Keratinocyte (primary cell): Measurements from ENCODE around the gene OMD. TPM values are rescaled to one million over a fixed set of nuclear protein-coding genes. Genes with fewer than 3 reads are reported as not detected.

Source experiments
- DNase-seq: peaks from one replicate; pipeline ENCODE4 v3.0.0-alpha.2; 2011; ENCODE audit warnings: low read depth, missing footprints, low spot score
- FAIRE-seq: peaks from 2 replicates; lab custom pipeline; 2011; peaks lifted over from hg19 to GRCh38; lab: Jason Lieb, UNC
- H2AFZ ChIP-seq: 2 replicates; pipeline ENCODE4 v1.6.0; 2012; ENCODE audit warnings: low read length, control low read depth, inconsistent platforms; ENCODE audit not compliant: control insufficient read depth
- H3K27ac ChIP-seq: 2 replicates; pipeline ENCODE4 v1.5.1; 2011; ENCODE audit warnings: low read length; ENCODE audit not compliant: control insufficient read depth, insufficient read depth
- H3K27me3 ChIP-seq: 3 replicates; pipeline ENCODE4 v1.6.0; 2011; ENCODE audit warnings: low read length; ENCODE audit not compliant: control insufficient read depth, insufficient read depth; ENCODE audit errors: extremely low read depth
- H3K36me3 ChIP-seq, 2 experiments: 2 replicates in 1 of 2; 3 replicates in 1 of 2; pipeline ENCODE4 v1.5.1; 2011; ENCODE audit warnings: low read length in 2 of 2, mild to moderate bottlenecking in 1 of 2; ENCODE audit not compliant: control insufficient read depth in 2 of 2, insufficient read depth in 2 of 2; ENCODE audit errors: extremely low read depth in 1 of 2
- H3K4me1 ChIP-seq: 3 replicates; pipeline ENCODE4 v1.5.1; 2011; ENCODE audit warnings: low read length; ENCODE audit not compliant: control insufficient read depth, insufficient read depth; ENCODE audit errors: extremely low read depth
- H3K4me2 ChIP-seq: 3 replicates; pipeline ENCODE4 v1.6.0; 2011; ENCODE audit warnings: low read depth, low read length; ENCODE audit not compliant: control insufficient read depth, insufficient read depth; ENCODE audit errors: extremely low read depth
- H3K4me3 ChIP-seq, 3 experiments: fragments of 200-600 bp in 1 of 3; sonication (generic) in 1 of 3; 2 replicates in 2 of 3; 3 replicates in 1 of 3; pipeline ENCODE4 v1.5.1; 2011 to 2016; ENCODE audit warnings: low read length in 3 of 3, mild to moderate bottlenecking in 3 of 3, control low read depth in 2 of 3, inconsistent platforms in 1 of 3, low read depth in 1 of 3, mixed read lengths in 1 of 3, mixed run types in 1 of 3, moderate library complexity in 1 of 3; ENCODE audit not compliant: control insufficient read depth in 2 of 3, insufficient read depth in 2 of 3; ENCODE audit errors: extremely low read depth in 1 of 3
- H3K79me2 ChIP-seq: 2 replicates; pipeline ENCODE4 v1.6.0; 2012; ENCODE audit warnings: low read length; ENCODE audit not compliant: control insufficient read depth, insufficient read depth
- H3K9ac ChIP-seq: 3 replicates; pipeline ENCODE4 v1.6.0; 2011; ENCODE audit warnings: low read length; ENCODE audit not compliant: control insufficient read depth, insufficient read depth; ENCODE audit errors: extremely low read depth
- H3K9me1 ChIP-seq: 3 replicates; pipeline ENCODE4 v1.6.0; 2011; ENCODE audit warnings: low read length; ENCODE audit not compliant: control insufficient read depth, insufficient read depth; ENCODE audit errors: extremely low read depth
- H3K9me3 ChIP-seq: 2 replicates; pipeline ENCODE4 v1.5.1; 2012; ENCODE audit warnings: low read depth, low read length; ENCODE audit not compliant: control insufficient read depth
- H4K20me1 ChIP-seq: 3 replicates; pipeline ENCODE4 v1.6.0; 2011; ENCODE audit warnings: low read length; ENCODE audit not compliant: control insufficient read depth, insufficient read depth; ENCODE audit errors: extremely low read depth
- EZH2 ChIP-seq: IDR thresholded peaks from one replicate; pipeline ENCODE4 v1.6.1; 2012; ENCODE audit warnings: inconsistent platforms, mild to moderate bottlenecking, low read length, moderate library complexity
- dilution Hi-C: fragments of 300-500 bp; cut with MboI; formaldehyde crosslinking; loops from one replicate; pipeline ENCODE4 v1.7.0; 2020; ENCODE audit warnings: low sequenced_read_pairs; ENCODE audit not compliant: extremely low pct_ligation_motif_present
- polyA plus RNA-seq, 5 experiments: library from polyadenylated mRNA; depleted of rRNA in 3 of 5; stranded (reverse) in 3 of 5; stranded (forward) in 1 of 5; unstranded in 1 of 5; fragments of >200 nt; gene quantifications; 1 replicate in 1 of 5; 2 replicates in 3 of 5; 3 replicates in 1 of 5; pipeline versions ENCODE4 v1.2.1 to v1.2.3, GENCODE V29; 2011 to 2012; ENCODE audit warnings: missing spikeins in 2 of 5, low read depth in 1 of 5, low replicate concordance in 1 of 5
- TF ChIP-seq, protein P1 (sequence below), 3 experiments: IDR thresholded peaks in 1 of 3; conservative IDR thresholded peaks in 1 of 3; optimal IDR thresholded peaks in 1 of 3; 2 replicates in 2 of 3; 3 replicates in 1 of 3; pipeline versions ENCODE3 to v1.5.1; 2011; ENCODE audit warnings: low read length in 3 of 3, mild to moderate bottlenecking in 3 of 3, moderate library complexity in 2 of 3, control low read depth in 1 of 3, inconsistent platforms in 1 of 3; ENCODE audit not compliant: insufficient read depth in 2 of 3; ENCODE audit errors: extremely low read depth in 1 of 3

OMD gene
- polyA plus RNA-seq, 1 donor (not counting 4 experiments of a cell fraction or from before 2014, with no cell fraction given) = not detected

GRCh38 chr9:92384375-92384774 is 39.9 kb downstream of the OMD start:
- dilution Hi-C loops = no loop called here
- Histone ChIP-seq H3K4me2 (no peak overlapping the region), H3K9ac (no peak overlapping the region), H3K9me1 (no peaks in the 10 kb centered on the region), H4K20me1 (no peaks in the 10 kb centered on the region), H3K4me3 (no peak overlapping the region), H3K27me3 (no peaks in the 10 kb centered on the region), H3K79me2 (no peaks in the 10 kb centered on the region), H3K36me3 (no peaks in the 10 kb centered on the region), H2AFZ (no peak overlapping the region), H3K9me3 (no peaks in the 10 kb centered on the region), H3K4me1 (peaks cover 24% of the 10 kb centered on the region), H3K27ac (peak overlapping the region; percentile 95)
- FAIRE-seq = no peak
- no peak for TF ChIP-seq EZH2
- TF ChIP-seq, protein P1, sequence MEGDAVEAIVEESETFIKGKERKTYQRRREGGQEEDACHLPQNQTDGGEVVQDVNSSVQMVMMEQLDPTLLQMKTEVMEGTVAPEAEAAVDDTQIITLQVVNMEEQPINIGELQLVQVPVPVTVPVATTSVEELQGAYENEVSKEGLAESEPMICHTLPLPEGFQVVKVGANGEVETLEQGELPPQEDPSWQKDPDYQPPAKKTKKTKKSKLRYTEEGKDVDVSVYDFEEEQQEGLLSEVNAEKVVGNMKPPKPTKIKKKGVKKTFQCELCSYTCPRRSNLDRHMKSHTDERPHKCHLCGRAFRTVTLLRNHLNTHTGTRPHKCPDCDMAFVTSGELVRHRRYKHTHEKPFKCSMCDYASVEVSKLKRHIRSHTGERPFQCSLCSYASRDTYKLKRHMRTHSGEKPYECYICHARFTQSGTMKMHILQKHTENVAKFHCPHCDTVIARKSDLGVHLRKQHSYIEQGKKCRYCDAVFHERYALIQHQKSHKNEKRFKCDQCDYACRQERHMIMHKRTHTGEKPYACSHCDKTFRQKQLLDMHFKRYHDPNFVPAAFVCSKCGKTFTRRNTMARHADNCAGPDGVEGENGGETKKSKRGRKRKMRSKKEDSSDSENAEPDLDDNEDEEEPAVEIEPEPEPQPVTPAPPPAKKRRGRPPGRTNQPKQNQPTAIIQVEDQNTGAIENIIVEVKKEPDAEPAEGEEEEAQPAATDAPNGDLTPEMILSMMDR (optimal IDR thresholded peaks at IDR 0.05 in 1 of 3, IDR thresholded peaks at IDR 0.05 in 1 of 3, conservative IDR thresholded peaks at IDR 0.05 in 1 of 3; ENCODE audit: extremely low read depth in 1 of 3, insufficient read depth in 2 of 3, low read length in 3 of 3) = no peak
- DNase-seq = peak; percentile 15

DNA sequence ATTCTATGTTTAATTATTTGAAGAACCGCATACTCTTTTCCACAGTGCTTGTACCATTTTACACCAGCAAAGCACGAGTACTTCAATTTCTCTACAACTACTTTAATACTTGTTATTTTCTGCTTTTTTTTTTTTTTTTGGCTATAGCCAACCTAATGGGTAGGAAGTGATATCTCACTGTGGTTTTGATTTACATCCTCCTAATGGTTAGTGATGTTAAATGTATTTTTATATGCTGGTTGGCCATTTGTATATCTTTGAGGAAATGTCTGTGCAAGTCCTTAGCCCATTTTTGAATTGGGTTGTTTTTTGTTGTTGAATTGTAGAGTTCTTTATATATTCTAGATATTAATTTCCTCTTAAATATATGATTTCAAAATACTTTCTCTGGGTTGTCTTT is 42.5 kb downstream of the OMD start:
- H2AFZ ChIP-seq = no peak overlapping the region
- no peaks in the 10 kb centered on the region for H3K79me2 ChIP-seq
- DNase-seq (no peak), FAIRE-seq (no peak)
- no peak overlapping the region for H3K4me3 ChIP-seq
- H3K4me2 ChIP-seq = no peak overlapping the region
- no peaks in the 10 kb centered on the region for H3K36me3 ChIP-seq
- H3K4me1 ChIP-seq = peaks cover 24% of the 10 kb centered on the region
- no peaks in the 10 kb centered on the region for H4K20me1 ChIP-seq
- H3K9me1 ChIP-seq = no peaks in the 10 kb centered on the region
- H3K27me3 ChIP-seq = no peaks in the 10 kb centered on the region
- no peak for TF ChIP-seq EZH2
- TF ChIP-seq, protein P1 (optimal IDR thresholded peaks at IDR 0.05 in 1 of 3, IDR thresholded peaks at IDR 0.05 in 1 of 3, conservative IDR thresholded peaks at IDR 0.05 in 1 of 3; ENCODE audit: extremely low read depth in 1 of 3, insufficient read depth in 2 of 3, low read length in 3 of 3) = no peak
- no peak overlapping the region for H3K9ac ChIP-seq
- no peaks in the 10 kb centered on the region for H3K9me3 ChIP-seq
- dilution Hi-C loops = no loop called here
- H3K27ac ChIP-seq = no peak overlapping the region
